ENCODE results near the gene SPOPL.
"Not testable (repeated sequence)": the region's sequence is repeated elsewhere in the genome, so short reads cannot be mapped to it uniquely, and the experiment has no call there.

SPOPL gene

GRCh38 chr2:138494265-138494966 lies 7.2 kb upstream of the SPOPL start:
- peak; percentile 63 for DNase-seq

- DNase-seq = no peak
Observed at GRCh38 chr2:138495384-138495783, 6.2 kb upstream of the SPOPL start.

GRCh38 chr2:138496096-138496651 lies 5.4 kb upstream of the SPOPL start:
- no peak for DNase-seq

GRCh38 chr2:138497294-138497693 lies 4.3 kb upstream of the SPOPL start:
- no peak for DNase-seq

DNA sequence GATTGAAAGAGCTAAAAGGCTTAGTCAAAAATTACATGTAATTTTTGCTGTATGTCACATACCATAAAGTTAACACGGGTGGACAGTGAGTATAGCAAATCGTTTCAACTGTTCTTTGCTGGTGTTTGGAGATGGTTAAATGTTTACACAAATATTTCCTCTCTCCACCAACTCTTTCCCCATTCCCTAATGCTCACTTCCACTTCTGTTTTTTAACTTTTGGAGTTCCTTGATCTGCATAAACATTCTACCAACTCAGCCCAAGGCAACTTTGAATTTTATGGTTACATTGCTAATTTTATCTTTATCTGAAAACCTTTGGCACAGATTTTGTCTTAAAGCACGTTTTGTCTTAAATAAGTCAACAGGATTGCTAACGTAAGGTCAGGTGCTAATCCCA lies 1.9 kb upstream of the SPOPL start:
- no peak for DNase-seq

DNA sequence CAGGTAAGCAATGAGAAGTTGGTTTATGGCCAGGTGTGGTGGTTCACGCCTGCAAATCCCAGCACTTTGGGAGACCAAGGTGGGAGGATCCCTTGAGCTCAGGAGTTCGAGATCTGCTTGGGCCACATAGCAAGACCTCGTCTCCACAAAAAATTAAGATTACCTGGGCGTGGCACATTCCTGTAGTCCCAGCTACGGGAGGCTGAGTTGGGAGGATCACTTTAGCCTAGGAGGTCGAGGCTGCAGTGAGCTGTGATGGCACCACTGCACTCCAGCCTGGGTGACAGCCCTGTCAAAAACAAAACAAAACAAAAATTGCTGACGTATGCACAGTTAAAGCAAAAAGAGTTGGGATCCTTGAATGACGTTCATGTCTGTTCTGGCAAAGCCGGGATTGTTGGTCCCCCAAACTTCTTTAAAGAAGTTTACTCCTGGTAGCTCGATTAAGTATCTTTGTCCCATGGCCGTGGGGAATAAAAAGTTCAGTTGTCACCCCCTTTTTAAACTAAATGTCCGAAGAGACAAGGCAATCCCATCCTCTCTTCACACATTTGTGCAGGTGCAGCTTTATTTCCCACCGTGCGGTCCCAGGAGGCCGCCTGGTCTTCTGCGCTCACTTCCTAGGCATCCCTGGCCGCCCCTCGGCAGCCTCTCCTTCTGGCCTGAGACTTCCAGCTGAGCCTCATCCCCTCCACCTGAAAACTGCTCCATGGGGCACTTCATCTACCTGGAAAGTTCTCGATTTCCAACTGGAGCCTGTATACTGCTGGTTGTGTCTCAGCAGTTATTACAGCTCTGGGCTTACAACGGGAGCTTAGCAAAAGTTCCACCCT lies 762 bp upstream of the SPOPL start:
- DNase-seq = no peak

DNA sequence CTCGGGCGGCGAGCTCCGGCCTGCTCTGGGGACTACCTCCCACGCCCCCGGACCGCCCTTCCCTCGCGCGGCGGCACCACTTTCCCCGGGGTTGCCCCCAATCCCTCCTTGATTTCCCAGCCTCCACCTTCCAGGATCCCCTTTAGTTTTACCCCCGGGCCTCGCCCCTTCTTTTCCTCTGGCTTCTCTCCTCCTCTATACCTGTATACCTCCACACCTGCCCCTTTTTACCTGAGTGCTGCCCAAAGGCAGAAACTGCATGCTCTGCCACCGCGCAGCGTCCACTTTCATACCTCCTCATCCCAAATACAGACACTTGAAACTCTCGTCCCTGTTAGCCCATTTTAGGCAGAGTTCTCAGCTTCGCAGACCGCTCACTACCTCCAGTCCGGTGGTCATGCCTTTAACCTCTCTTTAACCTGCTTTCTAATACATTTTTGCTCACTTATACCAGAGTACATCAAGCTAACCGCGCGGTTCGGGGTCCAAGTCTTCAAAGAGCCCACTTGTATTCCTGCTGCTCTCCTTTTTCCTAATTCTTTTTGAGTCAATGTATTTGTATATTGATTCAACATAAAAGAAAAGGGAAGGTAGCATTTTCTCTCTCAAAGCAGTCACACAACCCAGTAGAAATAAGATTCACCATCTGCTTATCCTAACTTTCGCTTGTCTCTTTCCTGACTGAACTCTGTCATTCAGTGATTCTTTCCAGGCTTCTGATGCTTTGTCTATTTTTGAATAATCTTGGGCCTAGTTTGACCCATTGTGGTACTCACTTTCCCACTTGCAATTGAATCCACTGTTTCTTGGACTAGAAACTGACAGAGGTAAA lies 901 bp downstream of the SPOPL start:
- DNase-seq = peak; percentile 56

DNA sequence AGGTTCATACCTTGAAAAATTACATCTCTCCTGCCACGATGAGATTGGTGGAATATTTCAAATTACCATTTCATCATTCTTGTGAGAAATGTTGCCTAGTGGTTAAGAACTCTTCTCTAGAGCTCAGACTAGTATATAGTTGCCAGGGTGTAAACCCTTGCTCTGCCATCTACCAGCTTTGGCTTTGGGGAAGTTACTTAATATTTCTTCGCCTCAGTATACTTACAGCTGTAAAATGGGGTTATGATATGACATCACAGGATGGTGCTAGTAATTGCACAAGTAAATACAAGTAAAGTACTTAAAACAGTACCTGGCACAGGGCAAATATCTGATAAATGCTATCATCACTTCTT lies 1.5 kb downstream of the SPOPL start:
- DNase-seq = no peak

DNA sequence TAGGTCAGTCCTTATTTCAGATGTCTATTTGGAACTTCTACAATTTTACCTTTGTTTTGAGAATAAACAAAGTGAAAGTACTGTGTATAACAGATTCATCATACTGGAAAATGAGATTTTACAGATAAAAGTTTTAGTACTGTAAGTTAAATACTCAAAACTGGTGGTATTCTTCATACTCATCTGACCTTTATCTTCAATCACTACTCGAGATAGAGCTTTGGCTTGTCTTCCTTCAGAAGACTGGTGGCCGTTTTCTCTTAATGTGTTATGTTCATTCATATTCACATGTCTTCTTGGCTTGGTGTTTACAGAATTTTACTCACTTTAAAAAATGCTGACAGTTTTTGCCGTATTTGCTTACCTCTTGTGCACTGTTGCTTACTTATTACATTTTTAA lies 2.1 kb downstream of the SPOPL start:
- no peak for DNase-seq

DNA sequence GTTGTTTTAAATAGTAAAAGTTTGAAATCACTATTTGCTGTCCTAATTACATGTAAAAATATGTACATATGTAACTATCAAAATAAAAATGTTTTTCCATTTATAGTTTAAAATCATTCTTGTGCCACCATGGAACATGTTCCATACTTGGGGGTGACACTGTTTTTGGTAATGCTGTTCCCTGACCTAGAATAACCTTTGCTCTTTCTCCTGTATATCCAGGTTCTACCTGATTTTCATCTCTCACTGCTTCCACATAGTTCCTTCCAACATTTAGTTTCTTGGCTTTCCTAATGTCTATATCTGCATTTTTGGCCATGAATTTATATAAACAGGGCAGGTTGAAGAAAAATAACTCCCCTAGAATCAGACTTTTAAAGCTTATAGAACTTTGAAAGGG lies 2.5 kb downstream of the SPOPL start:
- DNase-seq = no peak

DNA sequence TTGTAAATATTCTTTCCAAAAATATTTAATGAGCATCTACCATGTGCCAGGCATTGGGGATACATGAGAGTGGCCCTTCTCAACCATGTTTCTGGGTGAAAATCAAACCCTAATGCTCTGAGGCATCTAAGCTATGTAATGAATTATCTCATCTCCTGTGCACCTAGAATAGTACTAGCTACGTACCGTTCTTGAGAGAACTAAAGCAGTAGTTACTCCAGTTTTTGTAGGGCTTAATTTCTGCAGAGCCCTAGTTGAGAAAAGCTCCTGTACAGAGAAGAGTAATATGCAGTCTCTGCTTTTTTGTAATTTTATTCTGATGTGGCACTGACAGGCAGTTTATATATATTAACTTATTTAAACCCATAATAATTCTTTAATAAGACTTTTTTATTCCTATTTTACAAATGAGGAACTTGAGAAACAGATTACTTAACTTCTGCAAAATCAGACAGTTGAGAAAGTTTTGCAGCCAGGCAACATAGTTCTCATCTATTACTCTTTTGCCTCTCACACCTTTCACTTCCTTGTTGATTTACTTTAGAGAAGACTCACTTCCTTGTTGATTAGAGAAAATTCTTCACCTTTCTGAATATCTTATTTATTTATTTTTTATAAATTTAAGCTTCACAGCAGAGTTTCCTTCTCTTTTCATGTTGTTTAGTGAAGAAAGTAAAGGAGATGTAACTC lies 3.1 kb downstream of the SPOPL start:
- DNase-seq = no peak

- no peak for DNase-seq
Observed at GRCh38 chr2:138507267-138507666, 5.7 kb downstream of the SPOPL start.

DNA sequence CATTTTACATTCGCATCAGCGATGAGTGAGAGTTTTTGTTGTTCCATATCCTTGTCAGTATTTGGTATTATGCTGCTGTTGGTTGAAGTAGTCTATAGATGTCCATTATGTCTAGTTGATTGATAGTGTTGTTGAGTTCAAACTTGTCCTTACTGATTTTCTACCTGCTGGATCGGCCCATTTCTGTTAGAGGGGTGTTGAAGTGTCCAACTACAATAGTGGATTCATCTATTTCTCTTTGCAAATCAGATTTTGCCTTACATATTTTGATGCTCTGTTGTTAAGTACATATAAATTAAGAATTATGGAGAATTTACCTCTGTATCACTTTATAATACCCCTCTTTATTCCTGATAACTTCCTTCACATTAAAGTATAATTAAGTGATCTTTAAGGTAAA lies 8.7 kb downstream of the SPOPL start:
- DNase-seq = no peak

DNA sequence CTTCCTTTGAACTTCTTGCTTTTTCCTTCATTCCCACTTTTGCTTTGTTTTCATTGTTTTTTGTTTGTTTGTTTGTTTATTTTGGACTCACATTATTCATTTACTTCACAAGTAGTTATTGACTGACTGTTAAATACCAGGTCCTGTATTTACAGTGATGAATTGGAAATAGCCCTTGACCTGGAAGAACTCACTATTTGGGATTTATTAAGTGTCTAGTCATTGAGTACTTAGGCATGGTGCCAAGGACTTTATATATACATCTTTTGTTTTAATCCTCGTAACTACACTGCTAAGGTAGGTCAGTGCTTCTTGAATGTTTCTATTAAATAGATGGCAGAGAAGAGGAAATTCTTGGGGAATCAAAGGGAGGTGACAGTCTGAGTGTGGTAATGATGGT lies 11.1 kb downstream of the SPOPL start:
- no peak for DNase-seq

DNA sequence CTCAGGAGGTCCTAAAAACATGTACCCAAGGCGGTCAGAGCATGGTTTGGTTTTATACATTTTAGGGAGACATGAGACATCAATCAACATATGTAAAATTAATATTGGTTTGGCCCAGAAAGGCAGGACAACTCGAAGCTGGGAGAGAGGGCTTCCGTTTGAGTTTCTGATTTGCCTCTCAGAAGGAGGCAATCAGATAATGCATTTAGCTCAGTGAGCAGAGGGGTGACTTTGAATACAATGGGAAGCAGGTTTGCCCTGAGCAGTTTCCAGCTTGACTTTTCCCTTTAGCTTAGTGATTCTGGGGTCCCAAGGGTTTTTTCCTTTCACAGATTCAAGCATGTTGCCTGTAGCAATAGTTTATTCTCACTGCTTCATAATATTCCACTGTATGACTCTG lies 12.6 kb downstream of the SPOPL start:
- no peak for DNase-seq

DNA sequence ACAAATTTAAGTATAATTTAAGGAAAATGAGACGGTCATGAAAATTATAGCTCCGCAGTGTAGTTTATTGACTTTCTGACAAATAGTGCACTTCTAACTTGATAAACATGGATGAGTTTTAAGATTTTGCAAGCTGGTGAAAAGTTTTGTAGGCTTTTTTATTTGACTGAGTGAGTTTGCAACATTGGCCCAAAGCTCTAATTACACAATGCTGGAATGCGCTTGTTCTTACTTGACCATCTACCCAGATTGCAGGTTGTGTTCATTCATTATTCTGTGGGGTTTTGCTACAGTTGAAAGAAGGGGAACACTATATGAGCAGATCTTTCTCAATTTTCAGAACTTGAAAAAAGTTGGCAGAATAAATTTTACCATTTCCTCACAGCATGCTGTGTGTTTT lies 13.5 kb downstream of the SPOPL start:
- no peak for DNase-seq

DNA sequence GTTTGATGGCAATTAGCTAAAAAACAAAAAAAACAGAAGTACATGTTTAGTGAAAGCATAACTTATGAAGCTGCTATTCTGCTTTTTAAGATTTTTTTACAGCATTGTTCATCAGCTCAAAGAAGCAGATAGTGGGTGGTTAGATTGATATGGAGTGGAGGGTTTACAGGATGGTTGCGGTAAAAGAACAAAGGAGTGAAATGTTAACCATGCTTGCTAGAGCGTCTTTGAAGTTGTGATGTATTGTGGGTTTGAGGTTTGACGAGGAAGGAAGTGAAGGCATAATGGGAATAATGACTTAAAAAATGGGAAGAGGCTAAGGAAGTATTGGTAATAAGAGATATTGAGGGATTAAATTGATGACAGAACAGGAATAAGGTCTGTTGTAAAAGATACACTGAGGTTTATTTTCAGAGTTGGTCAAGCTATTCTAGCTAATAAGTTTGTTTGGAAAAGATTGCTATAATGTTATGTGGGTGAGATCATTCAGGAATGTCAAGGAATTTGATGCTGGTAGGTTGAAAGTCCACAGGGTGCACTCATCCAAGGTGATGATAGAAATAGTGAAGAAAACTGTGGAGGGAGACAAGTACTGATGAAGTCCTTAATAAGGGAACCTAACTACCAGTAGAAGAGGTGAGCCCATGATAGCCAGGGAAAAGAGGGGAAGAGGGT lies 14.6 kb downstream of the SPOPL start:
- no peak for DNase-seq

GRCh38 chr2:138518860-138519259 lies 17.3 kb downstream of the SPOPL start:
- DNase-seq = no peak

DNA sequence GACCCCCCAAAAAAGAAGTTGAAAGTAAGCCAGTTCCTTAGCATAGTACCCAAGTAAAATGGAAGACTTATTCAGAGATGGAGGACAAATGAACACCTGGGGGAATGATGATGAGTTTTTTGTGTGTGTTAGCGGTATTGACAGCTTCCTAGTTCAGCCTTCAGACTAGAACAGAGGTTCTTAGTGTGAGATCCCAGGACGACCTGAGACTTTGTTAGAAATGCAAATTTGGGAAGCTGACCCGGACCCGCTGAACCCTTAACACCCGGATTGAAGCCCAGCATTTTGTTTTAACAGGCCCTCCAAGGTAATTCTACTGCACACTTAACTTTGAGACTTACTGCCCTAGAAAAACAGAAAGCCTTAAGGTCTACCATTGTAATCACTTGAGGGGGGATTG lies 20.3 kb downstream of the SPOPL start:
- no peak for DNase-seq

DNA sequence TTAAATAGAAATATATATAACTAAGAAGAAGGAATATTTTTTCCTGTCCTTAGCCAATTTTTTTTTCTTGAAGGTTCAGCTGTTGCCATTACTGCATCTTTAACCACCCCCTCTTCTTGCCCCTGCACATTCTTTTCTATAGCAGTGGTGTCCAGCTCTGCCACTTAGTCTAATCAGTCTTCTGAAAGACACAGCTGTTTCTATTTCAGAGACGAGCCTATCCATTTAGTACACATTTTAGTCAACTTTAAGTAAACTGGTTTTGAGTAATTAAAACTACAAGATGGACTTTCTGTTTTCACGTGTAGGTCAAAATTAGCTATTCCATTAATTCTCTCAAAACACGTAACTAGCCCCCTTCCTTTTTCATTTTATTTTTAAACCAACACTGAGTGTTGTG lies 21.0 kb downstream of the SPOPL start:
- no peak for DNase-seq

- not testable (repeated sequence) for DNase-seq
Observed at GRCh38 chr2:138523018-138523672, 21.6 kb downstream of the SPOPL start.

- not testable (repeated sequence) for DNase-seq
Observed at GRCh38 chr2:138523673-138524042, 22.1 kb downstream of the SPOPL start.
